WTC11 (cell line): Measurements from ENCODE around the gene PALD1.

Experiments
- CTCF ChIP-seq: fragments of 200-600 bp; IDR thresholded peaks from 2 replicates; pipeline ENCODE4 v1.8.0; 2022; ENCODE audit warnings: antibody characterized with exemption
- ESRRA ChIP-seq: sonication (generic); formaldehyde crosslinking; IDR thresholded peaks from 2 replicates; pipeline ENCODE4 v1.8.1; 2022; ENCODE audit warnings: mild to moderate bottlenecking, missing genetic modification reagents, borderline replicate concordance
- NR3C1 ChIP-seq: sonication (generic); formaldehyde crosslinking; conservative IDR thresholded peaks from 2 replicates; pipeline ENCODE4 v1.8.1; 2023; ENCODE audit warnings: low read depth, mild to moderate bottlenecking, missing genetic modification reagents
- PRRX2 ChIP-seq: fragments of 250-450 bp; sonication (Bioruptor Pico); IDR thresholded peaks from 2 replicates; pipeline ENCODE4 v1.8.0; 2021; ENCODE audit warnings: mild to moderate bottlenecking
- TCF7 ChIP-seq: sonication (generic); formaldehyde crosslinking; IDR thresholded peaks from 2 replicates; pipeline ENCODE4 v1.8.0; 2022; ENCODE audit warnings: mild to moderate bottlenecking, low read depth, missing genetic modification reagents, moderate library complexity
- USF2 ChIP-seq: sonication (generic); formaldehyde crosslinking; IDR thresholded peaks from 2 replicates; pipeline ENCODE4 v1.8.1; 2023; ENCODE audit warnings: mild to moderate bottlenecking, missing genetic modification reagents, moderate library complexity
- ZNF317 ChIP-seq: sonication (generic); formaldehyde crosslinking; IDR thresholded peaks from 2 replicates; pipeline ENCODE4 v1.8.1; 2023; ENCODE audit warnings: low read depth, mild to moderate bottlenecking, moderate library complexity, missing genetic modification reagents, borderline replicate concordance
- TF ChIP-seq, protein P1 (sequence below): sonication (generic); formaldehyde crosslinking; IDR thresholded peaks from 2 replicates; pipeline ENCODE4 v1.8.0; 2022; ENCODE audit warnings: mild to moderate bottlenecking, missing genetic modification reagents

- TF ChIP-seq USF2 (CRISPR knock-in tag): no peak
- TF ChIP-seq CTCF: no peak
- no peak for TF ChIP-seq NR3C1 (CRISPR knock-in tag)
- no peak for TF ChIP-seq TCF7 (CRISPR knock-in tag)
- no peak for TF ChIP-seq ESRRA (CRISPR knock-in tag)
- no peak for TF ChIP-seq PRRX2
- TF ChIP-seq, protein P1, sequence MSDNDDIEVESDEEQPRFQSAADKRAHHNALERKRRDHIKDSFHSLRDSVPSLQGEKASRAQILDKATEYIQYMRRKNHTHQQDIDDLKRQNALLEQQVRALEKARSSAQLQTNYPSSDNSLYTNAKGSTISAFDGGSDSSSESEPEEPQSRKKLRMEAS (CRISPR knock-in tag): no peak
- TF ChIP-seq ZNF317 (CRISPR knock-in tag): no peak
Measured at GRCh38 chr10:70549351-70549961, 70.9 kb downstream of the PALD1 start.
